ENCODE results near the gene COLEC11.
A peak's percentile ranks its signal among the peaks of the same experiment; 100 is the strongest.

Gene COLEC11

GRCh38 chr2:3675687-3676086 lies 80.8 kb downstream of the COLEC11 start:
- no peak for DNase-seq (ENCODE audit: low spot score)

DNA sequence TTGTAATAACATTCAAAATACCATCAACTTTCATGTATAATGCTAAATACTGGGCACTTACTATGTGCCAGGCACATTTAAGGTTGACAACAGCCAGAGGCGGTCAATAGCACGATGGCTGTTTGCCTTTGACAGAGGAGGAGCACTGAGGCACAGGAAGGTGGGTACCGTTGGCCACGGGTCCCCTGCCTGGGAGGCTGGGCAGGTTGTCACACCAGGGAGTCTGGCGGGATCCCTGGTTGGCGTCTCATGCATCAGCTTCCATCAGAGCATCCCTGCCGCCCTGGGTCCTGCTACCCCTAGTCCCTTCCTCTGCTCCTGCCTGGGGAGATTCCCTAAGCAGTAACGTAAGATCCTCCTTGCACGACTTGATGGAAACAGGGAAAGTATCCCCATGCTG lies 82.5 kb downstream of the COLEC11 start:
- no peak for DNase-seq (ENCODE audit: low spot score)

DNA sequence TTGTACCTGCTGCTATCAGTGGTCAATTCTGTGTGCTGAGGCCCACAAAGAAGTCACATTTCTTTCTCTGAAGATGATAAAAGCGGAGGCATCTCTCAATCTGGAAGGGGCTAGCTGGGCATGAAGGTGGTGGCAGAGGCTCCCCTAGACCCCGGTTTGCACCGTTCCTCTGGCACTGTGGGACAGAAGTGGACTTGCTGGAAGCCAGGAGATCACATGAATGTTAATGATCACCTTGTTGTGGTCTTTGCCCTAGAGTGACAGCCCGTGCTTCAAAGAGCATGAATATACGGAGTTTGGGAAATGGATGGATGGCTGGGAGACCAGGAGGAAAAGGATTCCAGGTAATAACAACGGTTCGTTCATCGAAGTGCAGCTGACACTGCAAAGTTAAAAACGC lies 83.3 kb downstream of the COLEC11 start:
- no peak for DNase-seq (ENCODE audit: low spot score)

- DNase-seq (ENCODE audit: low spot score): no peak
These were observed 84.3 kb downstream of the COLEC11 start for GRCh38 chr2:3679180-3679579.

GRCh38 chr2:3679616-3680393 lies 84.9 kb downstream of the COLEC11 start:
- DNase-seq (ENCODE audit: low spot score): no peak

- DNase-seq (ENCODE audit: low spot score): no peak
These were observed 85.8 kb downstream of the COLEC11 start for GRCh38 chr2:3680548-3681345.

- no peak for DNase-seq (ENCODE audit: low spot score)
These were observed 86.7 kb downstream of the COLEC11 start for GRCh38 chr2:3681625-3682024.

DNA sequence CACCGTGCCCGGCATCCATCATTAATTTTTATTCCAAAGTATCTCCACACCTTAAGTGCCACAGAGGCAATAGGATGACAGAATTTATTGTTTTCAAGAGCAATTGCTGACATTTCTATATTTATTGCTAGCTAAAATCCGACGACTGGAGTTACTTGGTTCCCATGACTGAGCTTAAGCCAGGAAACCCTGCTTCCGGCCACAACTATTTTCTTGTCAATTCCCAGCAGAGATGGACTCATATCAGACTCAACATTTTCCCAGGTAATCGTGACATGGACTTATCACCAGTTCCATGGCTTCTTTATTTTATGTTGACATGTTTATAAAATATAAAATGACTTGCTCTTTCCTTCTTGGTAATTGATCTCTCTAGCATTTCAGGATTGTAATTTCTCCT lies 87.9 kb downstream of the COLEC11 start:
- no peak for DNase-seq (ENCODE audit: low spot score)

DNA sequence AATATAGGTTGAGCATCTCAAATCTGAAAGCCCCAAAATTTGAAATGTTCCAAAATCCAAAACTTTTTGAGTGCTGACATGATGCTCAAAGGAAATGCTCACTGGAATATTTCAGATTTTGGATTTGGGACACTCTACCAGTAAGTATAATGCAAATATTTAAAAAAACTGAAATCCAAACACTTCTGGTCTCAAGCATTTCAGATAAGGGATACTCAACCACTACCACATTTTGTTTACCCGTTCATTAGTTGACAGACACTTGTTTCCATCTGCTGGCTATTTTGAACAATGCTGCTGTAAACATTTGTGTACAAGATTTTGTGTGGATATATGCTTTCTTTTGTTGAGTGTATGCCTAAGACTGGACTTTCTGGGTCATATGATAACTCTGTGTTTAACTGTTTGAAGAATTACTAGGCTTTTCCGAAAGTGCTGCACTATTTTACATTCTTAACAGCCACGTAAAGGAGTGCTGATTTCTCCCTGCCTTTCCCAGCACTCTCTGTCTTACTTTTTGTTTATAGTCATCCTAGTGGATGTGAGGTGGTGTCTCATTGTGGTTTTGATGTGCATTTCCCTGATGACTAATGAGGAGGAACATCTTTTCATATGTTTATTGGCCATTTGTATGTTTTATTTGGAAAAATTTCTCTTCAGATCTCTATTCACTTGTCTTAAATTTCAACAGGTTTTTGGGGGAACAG lies 89.0 kb downstream of the COLEC11 start:
- no peak for DNase-seq (ENCODE audit: low spot score)

GRCh38 chr2:3689998-3690748 lies 95.3 kb downstream of the COLEC11 start:
- DNase-seq (ENCODE audit: low spot score): no peak

- peak; percentile 45 for DNase-seq (ENCODE audit: low spot score)
These were observed 97.5 kb downstream of the COLEC11 start for GRCh38 chr2:3692375-3692774.
